NCI-H748 treated with DMSO at 0.1 percent for 48 hours (cell line): ENCODE data around the gene SLC6A12.

Experiments
- DNase-seq: peaks from one replicate; lab custom pipeline; 2025; lab: John Stamatoyannopoulos, UW

SLC6A12 gene

GRCh38 chr12:163406-163986, 50.5 kb downstream of the SLC6A12 start:
- DNase-seq, result no peak

- peak; percentile 52 for DNase-seq
Observed at GRCh38 chr12:162467-163307, 51.3 kb downstream of the SLC6A12 start.

- DNase-seq, result no peak
Observed at GRCh38 chr12:161823-162222, 52.1 kb downstream of the SLC6A12 start.

- no peak for DNase-seq
Observed at GRCh38 chr12:160858-161257, 53.1 kb downstream of the SLC6A12 start.

- no peak for DNase-seq
Observed at GRCh38 chr12:159156-159782, 54.7 kb downstream of the SLC6A12 start.

- DNase-seq, result no peak
Observed at GRCh38 chr12:157644-158043, 56.3 kb downstream of the SLC6A12 start.

- no peak for DNase-seq
Observed at GRCh38 chr12:156945-157344, 57.0 kb downstream of the SLC6A12 start.

- DNase-seq, result no peak
Observed at GRCh38 chr12:155646-156045, 58.3 kb downstream of the SLC6A12 start.

- no peak for DNase-seq
Observed at GRCh38 chr12:155006-155405, 59.0 kb downstream of the SLC6A12 start.

GRCh38 chr12:154058-154457, 59.9 kb downstream of the SLC6A12 start:
- no peak for DNase-seq

- peak; percentile 9 for DNase-seq
Observed at GRCh38 chr12:153080-153746, 60.7 kb downstream of the SLC6A12 start.

GRCh38 chr12:152440-152839, 61.5 kb downstream of the SLC6A12 start:
- no peak for DNase-seq

GRCh38 chr12:151579-151978, 62.4 kb downstream of the SLC6A12 start:
- no peak for DNase-seq

GRCh38 chr12:148676-149416, 65.1 kb downstream of the SLC6A12 start:
- DNase-seq, result no peak

GRCh38 chr12:147242-147641, 66.7 kb downstream of the SLC6A12 start:
- DNase-seq, result no peak

- DNase-seq, result no peak
Observed at GRCh38 chr12:145369-145960, 68.5 kb downstream of the SLC6A12 start.

GRCh38 chr12:144650-145284, 69.2 kb downstream of the SLC6A12 start:
- no peak for DNase-seq

GRCh38 chr12:143964-144649, 69.8 kb downstream of the SLC6A12 start:
- DNase-seq, result no peak

GRCh38 chr12:140162-140561, 73.8 kb downstream of the SLC6A12 start:
- DNase-seq, result no peak
